IMR-90 (cell line): ENCODE measurements around the gene KCNG4. TPM values are rescaled to one million over a fixed set of nuclear protein-coding genes. Genes with fewer than 3 reads are reported as not detected.

Experiments
- ATAC-seq: fragments of 200-7000 bp; cut with Tn5 transposase; 2 replicates; pipeline ENCODE4 v1.9.1; 2020; ENCODE audit warnings: low read depth, mild to moderate bottlenecking, moderate library complexity
- BruUV-seq: library from RNA; stranded (reverse); fragments of 400-500 nt; replicated peaks from 2 replicates; lab custom pipeline; 2021; lab: Mats Ljungman, UMichigan
- CTCF ChIA-PET: fragments of 300-600 bp; formaldehyde crosslinking; extraction: SDS; loops from one replicate; lab custom pipeline; 2021; ENCODE audit warnings: antibody characterized with exemption; lab: Yijun Ruan, JAX
- POLR2A ChIA-PET: fragments of 300-600 bp; sonication (Branson Sonifier 250); formaldehyde crosslinking; loops from one replicate; lab custom pipeline; 2022; ENCODE audit warnings: antibody characterized with exemption; ENCODE audit not compliant: unreplicated experiment; lab: Charles Lee
- DNase-seq: peaks from one replicate; pipeline ENCODE4 v3.0.0; 2013
- H2AFZ ChIP-seq: replicated peaks from 2 replicates; pipeline ENCODE3; 2013; ENCODE audit warnings: low read length, mild to moderate bottlenecking; ENCODE audit not compliant: poor library complexity
- H2AK5ac ChIP-seq: 2 replicates; pipeline ENCODE4 v1.6.1; 2013; ENCODE audit warnings: low read depth, low read length, inconsistent platforms
- H2AK9ac ChIP-seq: replicated peaks from 2 replicates; pipeline ENCODE3; 2013; ENCODE audit warnings: mild to moderate bottlenecking, low read depth, low read length, moderate library complexity; ENCODE audit not compliant: poor library complexity
- H2BK120ac ChIP-seq: 2 replicates; pipeline ENCODE4 v1.6.1; 2013; ENCODE audit warnings: low read depth, low read length, inconsistent platforms
- H2BK15ac ChIP-seq: 3 replicates; pipeline ENCODE4 v1.6.1; 2013; ENCODE audit warnings: low read depth, low read length, inconsistent platforms
- H2BK20ac ChIP-seq: 2 replicates; pipeline ENCODE4 v1.6.1; 2013; ENCODE audit warnings: low read depth, mild to moderate bottlenecking, inconsistent platforms, low read length, moderate library complexity
- H2BK5ac ChIP-seq: 2 replicates; pipeline ENCODE4 v1.6.1; 2013; ENCODE audit warnings: mild to moderate bottlenecking, low read depth, low read length, inconsistent platforms; ENCODE audit not compliant: poor library complexity, severe bottlenecking
- H3K14ac ChIP-seq: replicated peaks from 2 replicates; pipeline ENCODE4 v1.6.1; 2013; ENCODE audit warnings: low read depth, low read length, inconsistent platforms
- H3K18ac ChIP-seq: 2 replicates; pipeline ENCODE4 v1.6.1; 2013; ENCODE audit warnings: low read depth, low read length, control low read depth
- H3K23ac ChIP-seq: 2 replicates; pipeline ENCODE4 v1.6.1; 2013; ENCODE audit warnings: low read depth, low read length, inconsistent platforms
- H3K27ac ChIP-seq: 2 replicates; pipeline ENCODE4 v1.5.1; 2013; ENCODE audit warnings: mild to moderate bottlenecking, control low read depth, low read length; ENCODE audit not compliant: insufficient read depth
- H3K27me3 ChIP-seq: 2 replicates; pipeline ENCODE4 v1.6.1; 2013; ENCODE audit warnings: low read length; ENCODE audit not compliant: control insufficient read depth, insufficient read depth
- H3K36me3 ChIP-seq: 2 replicates; pipeline ENCODE4 v1.6.1; 2013; ENCODE audit warnings: low read length, mixed read lengths; ENCODE audit not compliant: control insufficient read depth, insufficient read depth
- H3K4ac ChIP-seq: 2 replicates; pipeline ENCODE4 v1.6.1; 2013; ENCODE audit warnings: low read depth, low read length, inconsistent platforms
- H3K4me1 ChIP-seq: 2 replicates; pipeline ENCODE4 v1.6.1; 2013; ENCODE audit warnings: low read length, mixed read lengths; ENCODE audit not compliant: control insufficient read depth, insufficient read depth
- H3K4me2 ChIP-seq: 2 replicates; pipeline ENCODE4 v1.6.1; 2013; ENCODE audit warnings: low read depth, mild to moderate bottlenecking, control low read depth, low read length, moderate library complexity
- H3K4me3 ChIP-seq: 2 replicates; pipeline ENCODE4 v1.5.1; 2013; ENCODE audit warnings: low read depth, mild to moderate bottlenecking, control low read depth, low read length, moderate library complexity; ENCODE audit not compliant: insufficient read depth
- H3K56ac ChIP-seq: 2 replicates; pipeline ENCODE4 v1.6.1; 2013; ENCODE audit warnings: low read length, inconsistent platforms; ENCODE audit not compliant: insufficient read depth; ENCODE audit errors: extremely low read depth
- H3K79me1 ChIP-seq, 2 experiments: 2 replicates each; pipeline ENCODE4 v1.6.1; 2013; ENCODE audit warnings: low read length in 2 of 2, inconsistent platforms in 1 of 2, low read depth in 1 of 2
- H3K9ac ChIP-seq: 2 replicates; pipeline ENCODE4 v1.6.1; 2013; ENCODE audit warnings: low read depth, low read length, control low read depth
- H3K9me1 ChIP-seq: 2 replicates; pipeline ENCODE4 v1.6.1; 2013; ENCODE audit warnings: low read length, inconsistent platforms; ENCODE audit not compliant: insufficient read depth
- H3K9me3 ChIP-seq: 2 replicates; pipeline ENCODE4 v1.6.1; 2013; ENCODE audit warnings: low read length; ENCODE audit not compliant: control insufficient read depth, insufficient read depth
- H4K20me1 ChIP-seq: 2 replicates; pipeline ENCODE4 v1.6.1; 2013; ENCODE audit warnings: low read length, inconsistent platforms; ENCODE audit not compliant: insufficient read depth
- H4K5ac ChIP-seq: 2 replicates; pipeline ENCODE4 v1.6.1; 2013; ENCODE audit warnings: mild to moderate bottlenecking, low read depth, low read length, control low read depth
- H4K8ac ChIP-seq, 2 experiments: 2 replicates each; pipeline ENCODE4 v1.6.1; 2013; ENCODE audit warnings: low read depth in 2 of 2, low read length in 2 of 2, control low read depth in 1 of 2, inconsistent platforms in 1 of 2
- H4K91ac ChIP-seq: 2 replicates; pipeline ENCODE4 v1.6.1; 2013; ENCODE audit warnings: low read depth, low read length, inconsistent platforms; ENCODE audit not compliant: insufficient read depth
- BHLHE40 ChIP-seq: fragments of 150-350 bp; IDR thresholded peaks from 2 replicates; pipeline ENCODE4 v1.6.1; 2016; ENCODE audit warnings: mild to moderate bottlenecking, low read depth, low read length
- CHD1 ChIP-seq: IDR thresholded peaks from 2 replicates; pipeline ENCODE4 v1.6.1; 2012; ENCODE audit warnings: low read depth, low read length, improper control_type of control experiment
- CTCF ChIP-seq: conservative IDR thresholded peaks from 2 replicates; pipeline ENCODE4 v1.5.1; 2012; ENCODE audit warnings: mild to moderate bottlenecking, low read depth, low read length, improper control_type of control experiment
- ELK1 ChIP-seq: fragments of 150-350 bp; IDR thresholded peaks from 2 replicates; pipeline ENCODE4 v1.6.1; 2016; ENCODE audit warnings: low read depth, mild to moderate bottlenecking, low read length, moderate library complexity, borderline replicate concordance
- MAZ ChIP-seq: IDR thresholded peaks from 2 replicates; pipeline ENCODE4 v1.6.1; 2012; ENCODE audit warnings: low read depth, mild to moderate bottlenecking, low read length, improper control_type of control experiment, moderate library complexity, borderline replicate concordance
- MXI1 ChIP-seq: IDR thresholded peaks from 2 replicates; pipeline ENCODE4 v1.6.1; 2012; ENCODE audit warnings: low read depth, mild to moderate bottlenecking, low read length, moderate library complexity, borderline replicate concordance
- POLR2A ChIP-seq: IDR thresholded peaks from 2 replicates; pipeline ENCODE4 v1.6.1; 2012; ENCODE audit warnings: mild to moderate bottlenecking, low read depth, low read length
- RAD21 ChIP-seq: IDR thresholded peaks from 2 replicates; pipeline ENCODE4 v1.6.1; 2012; ENCODE audit warnings: low read length, improper control_type of control experiment
- RFX5 ChIP-seq: IDR thresholded peaks from 2 replicates; pipeline ENCODE4 v1.8.0; 2012; ENCODE audit warnings: low read depth, mild to moderate bottlenecking, low read length, moderate library complexity
- SMC3 ChIP-seq: fragments of 150-350 bp; IDR thresholded peaks from 2 replicates; pipeline ENCODE4 v1.6.1; 2016; ENCODE audit warnings: low read depth, mild to moderate bottlenecking, antibody characterized with exemption, low read length, moderate library complexity
- USF2 ChIP-seq: fragments of 150-350 bp; IDR thresholded peaks from 2 replicates; pipeline ENCODE4 v1.6.1; 2017; ENCODE audit warnings: mild to moderate bottlenecking, antibody characterized with exemption, low read length, low read depth
- WGBS, 2 experiments: methylation state at CpG; one replicate each; pipeline versions ENCODE4 v1.1.5 to v1.1.7; 2013; ENCODE audit warnings: missing lambda C conversion rate in 2 of 2; ENCODE audit not compliant: insufficient read length in 1 of 2; ENCODE audit errors: extremely low coverage in 2 of 2; 5-methylcytosine and 5-hydroxymethylcytosine counted together
- dilution Hi-C: fragments of 300-500 bp; cut with HindIII; formaldehyde crosslinking; loops from one replicate; pipeline ENCODE4 v1.14.3; 2018; ENCODE audit warnings: low sequenced_read_pairs; ENCODE audit not compliant: unreplicated experiment
- in situ Hi-C: fragments of 300-500 bp; cut with MboI; formaldehyde crosslinking; loops from 3 replicates; pipeline ENCODE4 v1.14.3; 2019; ENCODE audit warnings: low sequenced_read_pairs, inconsistent platforms, mixed read lengths
- intact Hi-C: fragments of 100-400 bp; cut with micrococcal nuclease; formaldehyde crosslinking; loops from 2 replicates; pipeline ENCODE4 v1.10.0; 2022
- polyA plus RNA-seq, 3 experiments: library from polyadenylated mRNA; depleted of rRNA; stranded (reverse); fragments of >200 nt; gene quantifications; 2 replicates each; pipeline ENCODE4 v1.2.3, GENCODE V29; 2012; ENCODE audit warnings: low replicate concordance in 1 of 3
- total RNA-seq: library from RNA; depleted of rRNA; stranded (reverse); fragments of >200 nt; gene quantifications from 2 replicates; pipeline ENCODE4 v1.2.3, GENCODE V29; 2012

Gene KCNG4
- total and polyA plus RNA-seq, 2 of the 4 experiments (the other 2 are of a cell fraction): not detected

- no peak for TF ChIP-seq CHD1
- no peak for TF ChIP-seq RFX5
- no peak for TF ChIP-seq MXI1
- no peak for TF ChIP-seq MAZ
- no peak for TF ChIP-seq RAD21
Observed at GRCh38 chr16:84180519-84181140, 59.2 kb downstream of the KCNG4 start (continued).

GRCh38 chr16:84179612-84180320, 60.0 kb downstream of the KCNG4 start:
- Histone ChIP-seq H4K20me1 (peaks cover 25% of the 10 kb centered on the region), H3K23ac (no peak overlapping the region), H3K14ac (no peak overlapping the region), H3K27ac (no peak overlapping the region), H4K8ac (no peak overlapping the region), H3K4me3 (no peak overlapping the region), H3K27me3 (no peaks in the 10 kb centered on the region), H3K36me3 (peaks cover 56% of the 10 kb centered on the region), H3K4ac (no peak overlapping the region), H3K18ac (no peak overlapping the region), H2BK15ac (no peak overlapping the region), H2BK20ac (no peak overlapping the region), H2AFZ (no peak overlapping the region), H2AK9ac (no peak overlapping the region), H3K9me3 (no peaks in the 10 kb centered on the region), H3K9ac (no peak overlapping the region), H3K56ac (no peak overlapping the region), H3K4me2 (no peak overlapping the region), H3K79me1 (peaks cover 8 to 41% of the 10 kb centered on the region in 2 experiments), H2BK120ac (no peak overlapping the region), H3K4me1 (peaks cover 15% of the 10 kb centered on the region), H4K5ac (no peak overlapping the region), H4K91ac (no peak overlapping the region), H2AK5ac (no peak overlapping the region), H3K9me1 (peaks cover 12% of the 10 kb centered on the region; the same call in 1 of the 2 replicates), H2BK5ac (no peak overlapping the region)
- dilution Hi-C loops: no loop called here
- BruUV-seq: no TSS peak
- POLR2A ChIA-PET: no interaction called here
- WGBS, 2 experiments: 88% methylated on average over 17 of the region's 33 CpGs; no CpG with 5 or more reads in 1 of the 2 experiments
- ATAC-seq (no peak), DNase-seq (no peak)
- intact Hi-C loops: loop anchor here (5.0 kb wide), 3 partner anchors 62 to 128 kb away; partner anchors contain the start of gene MBTPS1
- CTCF ChIA-PET: no interaction called here
- in situ Hi-C loops: loop anchor here (5.0 to 10.0 kb wide), 2 partner anchors 92 to 215 kb away; partner anchors contain the start of gene NECAB2
- TF ChIP-seq SMC3 (no peak), POLR2A (no peak), ELK1 (no peak), CTCF (no peak), BHLHE40 (no peak), USF2 (no peak), RFX5 (no peak), MXI1 (no peak), CHD1 (no peak)
